HG03439 (cell line): ENCODE data around the gene ZDHHC1.

ENCODE experiments used
- ATAC-seq: cut with Tn5 transposase; IDR thresholded peaks from one replicate; pipeline ENCODE4 v1.9.1; 2021; ENCODE audit warnings: mild to moderate bottlenecking, moderate library complexity; ENCODE audit not compliant: unreplicated experiment

The ZDHHC1 gene

GRCh38 chr16:67413978-67414911 is 2.0 kb downstream of the ZDHHC1 start:
- no peak for ATAC-seq

- no peak for ATAC-seq
Measured at GRCh38 chr16:67412294-67412693, 4.0 kb downstream of the ZDHHC1 start.

GRCh38 chr16:67411339-67411738 is 4.9 kb downstream of the ZDHHC1 start:
- no peak for ATAC-seq

- ATAC-seq: no peak
Measured at GRCh38 chr16:67409631-67410030, 6.6 kb downstream of the ZDHHC1 start.

GRCh38 chr16:67407788-67408452 is 8.4 kb downstream of the ZDHHC1 start:
- ATAC-seq: no peak

- ATAC-seq: no peak
Measured at GRCh38 chr16:67407176-67407787, 9.0 kb downstream of the ZDHHC1 start.

- ATAC-seq: no peak
Measured at GRCh38 chr16:67406111-67406971, 9.9 kb downstream of the ZDHHC1 start.

- ATAC-seq: no peak
Measured at GRCh38 chr16:67405336-67405735, 10.9 kb downstream of the ZDHHC1 start.

- ATAC-seq: no peak
Measured at GRCh38 chr16:67404740-67405226, 11.5 kb downstream of the ZDHHC1 start.

GRCh38 chr16:67403976-67404555 is 12.2 kb downstream of the ZDHHC1 start:
- no peak for ATAC-seq

GRCh38 chr16:67400901-67401300 is 15.4 kb downstream of the ZDHHC1 start:
- no peak for ATAC-seq

- no peak for ATAC-seq
Measured at GRCh38 chr16:67399749-67400704, 16.2 kb downstream of the ZDHHC1 start.

- ATAC-seq: no peak
Measured at GRCh38 chr16:67399218-67399733, 17.0 kb downstream of the ZDHHC1 start.

GRCh38 chr16:67398546-67399217 is 17.6 kb downstream of the ZDHHC1 start:
- ATAC-seq: no peak

- no peak for ATAC-seq
Measured at GRCh38 chr16:67397812-67398545, 18.3 kb downstream of the ZDHHC1 start.

- no peak for ATAC-seq
Measured at GRCh38 chr16:67397036-67397801, 19.1 kb downstream of the ZDHHC1 start.
